GM18907 (cell line): ENCODE results near the gene ATP13A5.

Experiments used
- ATAC-seq: cut with Tn5 transposase; IDR thresholded peaks from one replicate; pipeline ENCODE4 v1.9.1; 2021; ENCODE audit warnings: mild to moderate bottlenecking, moderate library complexity; ENCODE audit not compliant: unreplicated experiment

Gene ATP13A5

GRCh38 chr3:193270451-193270850, 108.1 kb downstream of the ATP13A5 start:
- ATAC-seq: no peak

- ATAC-seq: no peak
Observed at GRCh38 chr3:193269343-193270028, 109.1 kb downstream of the ATP13A5 start.

- no peak for ATAC-seq
Observed at GRCh38 chr3:193262707-193263106, 115.8 kb downstream of the ATP13A5 start.

GRCh38 chr3:193261970-193262369, 116.6 kb downstream of the ATP13A5 start:
- ATAC-seq: no peak

- no peak for ATAC-seq
Observed at GRCh38 chr3:193253986-193254660, 124.4 kb downstream of the ATP13A5 start.

- no peak for ATAC-seq
Observed at GRCh38 chr3:193250492-193250891, 128.1 kb downstream of the ATP13A5 start.

- ATAC-seq: no peak
Observed at GRCh38 chr3:193248848-193249468, 129.6 kb downstream of the ATP13A5 start.

GRCh38 chr3:193243571-193243970, 135.0 kb downstream of the ATP13A5 start:
- no peak for ATAC-seq

GRCh38 chr3:193241716-193242115, 136.8 kb downstream of the ATP13A5 start:
- no peak for ATAC-seq

- peak; percentile 74 for ATAC-seq
Observed at GRCh38 chr3:193240850-193241706, 137.5 kb downstream of the ATP13A5 start, which contains the start of gene PLAAT1. Gene PLAAT1 (plus strand): TSS chr3:193241222. CDS start chr3:193255651, 14,429 bp downstream.

- peak; percentile 19 for ATAC-seq
Observed at GRCh38 chr3:193240436-193240849, 138.1 kb downstream of the ATP13A5 start.

- ATAC-seq: no peak
Observed at GRCh38 chr3:193237030-193237429, 141.5 kb downstream of the ATP13A5 start.

GRCh38 chr3:193236599-193236998, 142.0 kb downstream of the ATP13A5 start:
- no peak for ATAC-seq

- no peak for ATAC-seq
Observed at GRCh38 chr3:193231201-193231600, 147.4 kb downstream of the ATP13A5 start.

GRCh38 chr3:193230610-193231009, 147.9 kb downstream of the ATP13A5 start:
- ATAC-seq: no peak

- ATAC-seq: no peak
Observed at GRCh38 chr3:193229851-193230420, 148.6 kb downstream of the ATP13A5 start.

GRCh38 chr3:193228206-193228605, 150.3 kb downstream of the ATP13A5 start:
- no peak for ATAC-seq

GRCh38 chr3:193225302-193226125, 153.0 kb downstream of the ATP13A5 start:
- no peak for ATAC-seq
